Body of pancreas (tissue), 4 donors: ENCODE measurements around the gene ESX1. TPM values are rescaled to one million over a fixed set of nuclear protein-coding genes. Genes with fewer than 3 reads are reported as not detected.

Experiments used
- ATAC-seq: fragments of 150-250 bp; one replicate; pipeline ENCODE4 v1.9.1; 2016
- DNase-seq, 4 donors: peaks; one replicate each; pipeline ENCODE4 v3.0.0-alpha.2; 2019
- H3K27ac ChIP-seq, 4 donors: fragments of 200-600 bp; sonication (generic); 1 replicate in 3 of 4; 2 replicates in 1 of 4; pipeline versions ENCODE4 v1.5.1 to v1.6.1; 2016 to 2019; ENCODE audit warnings: mild to moderate bottlenecking in 1 of 4, mixed read lengths in 1 of 4, moderate library complexity in 1 of 4
- H3K27me3 ChIP-seq, 2 donors: fragments of 200-600 bp; sonication (generic); one replicate each; pipeline ENCODE4 v1.6.0; 2016; ENCODE audit warnings: mild to moderate bottlenecking in 1 of 2
- H3K36me3 ChIP-seq, 2 donors: fragments of 200-600 bp; sonication (generic); replicated peaks in 1 of 2; 2 replicates each; pipeline ENCODE4 v1.5.1; 2016; ENCODE audit warnings: low read depth in 2 of 2; ENCODE audit not compliant: insufficient read depth in 1 of 2
- H3K4me1 ChIP-seq: fragments of 200-600 bp; sonication (generic); one replicate; pipeline ENCODE4 v1.6.0; 2016
- H3K4me3 ChIP-seq, 2 donors: fragments of 200-600 bp; sonication (generic); 1 replicate in 1 of 2; 2 replicates in 1 of 2; pipeline ENCODE4 v1.5.1; 2016 to 2019
- H3K9me3 ChIP-seq, 3 donors: fragments of 200-600 bp; sonication (generic); 1 replicate in 2 of 3; 2 replicates in 1 of 3; pipeline ENCODE4 v1.5.1; 2016
- CTCF ChIP-seq, 7 experiments: fragments of 450-650 bp in 4 of 7; fragments of 200-600 bp in 3 of 7; sonication (generic) in 3 of 7; IDR thresholded peaks; one replicate each; pipeline ENCODE4 v1.5.1; 2016 to 2019; ENCODE audit warnings: antibody characterized with exemption in 7 of 7
- POLR2A ChIP-seq, 3 donors: fragments of 450-650 bp; IDR thresholded peaks; one replicate each; pipeline ENCODE4 v1.6.1; 2016; ENCODE audit warnings: antibody characterized with exemption in 3 of 3, mild to moderate bottlenecking in 2 of 3
- WGBS, 2 donors: methylation state at CpG; one replicate each; pipeline ENCODE4 v1.1.5; 2017; 5-methylcytosine and 5-hydroxymethylcytosine counted together
- intact Hi-C: fragments of 100-400 bp; cut with DNase I; formaldehyde crosslinking; loops from one replicate; pipeline ENCODE4 v1.15.1; 2023
- total RNA-seq, 2 donors: library from RNA; depleted of rRNA; stranded (reverse); fragments of >200 nt; gene quantifications; one replicate each; pipeline ENCODE4 v1.1.0, GENCODE V29; 2016

Gene ESX1
- not detected for total RNA-seq

GRCh38 chrX:104254442-104255115 is at the start of gene ESX1:
Gene ESX1 (minus strand): TSS chrX:104254933. CDS start chrX:104254849, 84 bp downstream.
- intact Hi-C loops: no loop called here
- no peaks in the 10 kb centered on the region for H3K36me3 ChIP-seq
- H3K27ac ChIP-seq: no peak within 1 kb of the TSS
- no peak for ATAC-seq
- WGBS, 2 donors: 1 to 6% methylated on average over 12 to 51 of the region's 56 CpGs
- TF ChIP-seq POLR2A (IDR thresholded peaks at IDR 0.05) (no peak), CTCF (IDR thresholded peaks at IDR 0.05) (no peak)
- peaks cover 14% of the 10 kb centered on the region for H3K4me1 ChIP-seq
- no peak within 1 kb of the TSS for H3K4me3 ChIP-seq
- no peaks in the 10 kb centered on the region for H3K9me3 ChIP-seq
- no peak for DNase-seq
- no peaks in the 10 kb centered on the region for H3K27me3 ChIP-seq

GRCh38 chrX:104295636-104296035 is 40.9 kb upstream of the ESX1 start:
- intact Hi-C loops: no loop called here
- 70 to 78% methylated on average over 1 of the region's 1 CpG for WGBS, 2 donors
- DNase-seq (no peak), ATAC-seq (no peak)
- TF ChIP-seq POLR2A (IDR thresholded peaks at IDR 0.05) (no peak), CTCF (IDR thresholded peaks at IDR 0.05) (no peak)
- H3K9me3 ChIP-seq: no peaks in the 10 kb centered on the region
- H3K4me1 ChIP-seq: no peaks in the 10 kb centered on the region
- no peaks in the 10 kb centered on the region for H3K36me3 ChIP-seq
- no peaks in the 10 kb centered on the region for H3K27me3 ChIP-seq
- no peak overlapping the region for H3K27ac ChIP-seq
- no peak overlapping the region for H3K4me3 ChIP-seq

- intact Hi-C loops: no loop called here
- H3K27me3 ChIP-seq: no peaks in the 10 kb centered on the region
These were observed 34.2 kb upstream of the ESX1 start for GRCh38 chrX:104288961-104289360.

GRCh38 chrX:104288269-104288668 is 33.5 kb upstream of the ESX1 start:
- Histone ChIP-seq H3K4me1 (no peaks in the 10 kb centered on the region), H3K36me3 (no peaks in the 10 kb centered on the region), H3K9me3 (no peaks in the 10 kb centered on the region), H3K27me3 (no peaks in the 10 kb centered on the region), H3K4me3 (no peak overlapping the region), H3K27ac (no peak overlapping the region)
- TF ChIP-seq CTCF (IDR thresholded peaks at IDR 0.05) (no peak), POLR2A (IDR thresholded peaks at IDR 0.05) (no peak)
- no peak for DNase-seq
- no peak for ATAC-seq
- intact Hi-C loops: no loop called here
- 20% methylated on average over 3 of the region's 5 CpGs; no CpG with 5 or more reads in 1 of the 2 donors for WGBS, 2 donors

More at GRCh38 chrX:104288961-104289360, 34.2 kb upstream of the ESX1 start:
- H3K4me3 ChIP-seq: no peak overlapping the region
- H3K27ac ChIP-seq: no peak overlapping the region
- WGBS, 2 donors: 33 to 40% methylated on average over 4 of the region's 4 CpGs
- ATAC-seq (no peak), DNase-seq (no peak)
- TF ChIP-seq CTCF (IDR thresholded peaks at IDR 0.05) (no peak), POLR2A (IDR thresholded peaks at IDR 0.05) (no peak)
- no peaks in the 10 kb centered on the region for H3K36me3 ChIP-seq
- H3K9me3 ChIP-seq: no peaks in the 10 kb centered on the region
- no peaks in the 10 kb centered on the region for H3K4me1 ChIP-seq

- ATAC-seq (no peak), DNase-seq (no peak)
- intact Hi-C loops: no loop called here
- Histone ChIP-seq H3K27ac (no peak overlapping the region), H3K4me3 (no peak overlapping the region), H3K36me3 (no peaks in the 10 kb centered on the region), H3K9me3 (no peaks in the 10 kb centered on the region), H3K27me3 (no peaks in the 10 kb centered on the region), H3K4me1 (no peaks in the 10 kb centered on the region)
- 66 to 70% methylated on average over 4 of the region's 4 CpGs for WGBS, 2 donors
- no peak for TF ChIP-seq POLR2A (IDR thresholded peaks at IDR 0.05)
- no peak for TF ChIP-seq CTCF (IDR thresholded peaks at IDR 0.05)
These were observed 30.5 kb upstream of the ESX1 start for GRCh38 chrX:104285201-104285600.
